Keratinocyte (primary cell): ENCODE results near the gene NT5C. TPM values are rescaled to one million over a fixed set of nuclear protein-coding genes. Genes with fewer than 3 reads are reported as not detected.

Experiments
- DNase-seq: peaks from one replicate; pipeline ENCODE4 v3.0.0-alpha.2; 2011; ENCODE audit warnings: low read depth, missing footprints, low spot score
- FAIRE-seq: peaks from 2 replicates; lab custom pipeline; 2011; peaks lifted over from hg19 to GRCh38; lab: Jason Lieb, UNC
- H2AFZ ChIP-seq: 2 replicates; pipeline ENCODE4 v1.6.0; 2012; ENCODE audit warnings: low read length, control low read depth, inconsistent platforms; ENCODE audit not compliant: control insufficient read depth
- H3K27ac ChIP-seq: 2 replicates; pipeline ENCODE4 v1.5.1; 2011; ENCODE audit warnings: low read length; ENCODE audit not compliant: control insufficient read depth, insufficient read depth
- H3K27me3 ChIP-seq: 3 replicates; pipeline ENCODE4 v1.6.0; 2011; ENCODE audit warnings: low read length; ENCODE audit not compliant: control insufficient read depth, insufficient read depth; ENCODE audit errors: extremely low read depth
- H3K36me3 ChIP-seq, 2 experiments: 2 replicates in 1 of 2; 3 replicates in 1 of 2; pipeline ENCODE4 v1.5.1; 2011; ENCODE audit warnings: low read length in 2 of 2, mild to moderate bottlenecking in 1 of 2; ENCODE audit not compliant: control insufficient read depth in 2 of 2, insufficient read depth in 2 of 2; ENCODE audit errors: extremely low read depth in 1 of 2
- H3K4me1 ChIP-seq: 3 replicates; pipeline ENCODE4 v1.5.1; 2011; ENCODE audit warnings: low read length; ENCODE audit not compliant: control insufficient read depth, insufficient read depth; ENCODE audit errors: extremely low read depth
- H3K4me2 ChIP-seq: 3 replicates; pipeline ENCODE4 v1.6.0; 2011; ENCODE audit warnings: low read depth, low read length; ENCODE audit not compliant: control insufficient read depth, insufficient read depth; ENCODE audit errors: extremely low read depth
- H3K4me3 ChIP-seq, 3 experiments: fragments of 200-600 bp in 1 of 3; sonication (generic) in 1 of 3; 2 replicates in 2 of 3; 3 replicates in 1 of 3; pipeline ENCODE4 v1.5.1; 2011 to 2016; ENCODE audit warnings: low read length in 3 of 3, mild to moderate bottlenecking in 3 of 3, control low read depth in 2 of 3, inconsistent platforms in 1 of 3, low read depth in 1 of 3, mixed read lengths in 1 of 3, mixed run types in 1 of 3, moderate library complexity in 1 of 3; ENCODE audit not compliant: control insufficient read depth in 2 of 3, insufficient read depth in 2 of 3; ENCODE audit errors: extremely low read depth in 1 of 3
- H3K79me2 ChIP-seq: 2 replicates; pipeline ENCODE4 v1.6.0; 2012; ENCODE audit warnings: low read length; ENCODE audit not compliant: control insufficient read depth, insufficient read depth
- H3K9ac ChIP-seq: 3 replicates; pipeline ENCODE4 v1.6.0; 2011; ENCODE audit warnings: low read length; ENCODE audit not compliant: control insufficient read depth, insufficient read depth; ENCODE audit errors: extremely low read depth
- H3K9me1 ChIP-seq: 3 replicates; pipeline ENCODE4 v1.6.0; 2011; ENCODE audit warnings: low read length; ENCODE audit not compliant: control insufficient read depth, insufficient read depth; ENCODE audit errors: extremely low read depth
- H3K9me3 ChIP-seq: 2 replicates; pipeline ENCODE4 v1.5.1; 2012; ENCODE audit warnings: low read depth, low read length; ENCODE audit not compliant: control insufficient read depth
- H4K20me1 ChIP-seq: 3 replicates; pipeline ENCODE4 v1.6.0; 2011; ENCODE audit warnings: low read length; ENCODE audit not compliant: control insufficient read depth, insufficient read depth; ENCODE audit errors: extremely low read depth
- EZH2 ChIP-seq: IDR thresholded peaks from one replicate; pipeline ENCODE4 v1.6.1; 2012; ENCODE audit warnings: inconsistent platforms, mild to moderate bottlenecking, low read length, moderate library complexity
- dilution Hi-C: fragments of 300-500 bp; cut with MboI; formaldehyde crosslinking; loops from one replicate; pipeline ENCODE4 v1.7.0; 2020; ENCODE audit warnings: low sequenced_read_pairs; ENCODE audit not compliant: extremely low pct_ligation_motif_present
- polyA plus RNA-seq, 5 experiments: library from polyadenylated mRNA; depleted of rRNA in 3 of 5; stranded (reverse) in 3 of 5; stranded (forward) in 1 of 5; unstranded in 1 of 5; fragments of >200 nt; gene quantifications; 1 replicate in 1 of 5; 2 replicates in 3 of 5; 3 replicates in 1 of 5; pipeline versions ENCODE4 v1.2.1 to v1.2.3, GENCODE V29; 2011 to 2012; ENCODE audit warnings: missing spikeins in 2 of 5, low read depth in 1 of 5, low replicate concordance in 1 of 5
- TF ChIP-seq, protein P1 (sequence below), 3 experiments: IDR thresholded peaks in 1 of 3; conservative IDR thresholded peaks in 1 of 3; optimal IDR thresholded peaks in 1 of 3; 2 replicates in 2 of 3; 3 replicates in 1 of 3; pipeline versions ENCODE3 to v1.5.1; 2011; ENCODE audit warnings: low read length in 3 of 3, mild to moderate bottlenecking in 3 of 3, moderate library complexity in 2 of 3, control low read depth in 1 of 3, inconsistent platforms in 1 of 3; ENCODE audit not compliant: insufficient read depth in 2 of 3; ENCODE audit errors: extremely low read depth in 1 of 3

Gene NT5C
- polyA plus RNA-seq, 1 donor (not counting 4 experiments of a cell fraction or from before 2014, with no cell fraction given), result 29.9 TPM

DNA sequence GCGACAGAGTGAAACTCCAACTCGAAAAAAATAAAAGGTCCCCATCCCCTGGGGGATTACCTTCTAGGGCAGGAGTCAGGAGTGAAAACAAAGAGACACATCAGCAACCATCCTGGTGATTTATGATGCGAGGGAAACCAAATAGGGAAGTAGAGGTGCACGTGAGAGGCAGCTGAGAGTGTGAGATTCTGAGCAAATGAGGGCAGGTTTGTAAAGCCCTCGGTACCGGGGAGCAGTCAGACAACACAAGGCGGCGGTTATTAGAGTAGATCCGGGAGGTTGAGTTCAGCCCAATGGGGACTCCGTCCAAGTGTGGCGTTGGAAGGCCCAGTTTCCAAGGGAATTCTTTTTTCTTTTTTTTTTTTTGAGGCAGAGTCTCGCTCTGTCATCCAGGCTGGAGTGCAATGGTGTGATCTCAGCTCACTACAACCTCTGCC lies 29.1 kb downstream of the NT5C start:
- H3K4me2 ChIP-seq, result no peak overlapping the region
- no peak overlapping the region for H2AFZ ChIP-seq
- H3K9ac ChIP-seq, result no peak overlapping the region
- no peaks in the 10 kb centered on the region for H3K4me1 ChIP-seq
- H3K9me3 ChIP-seq, result no peaks in the 10 kb centered on the region
- dilution Hi-C loops, result no loop called here
- H3K79me2 ChIP-seq, result no peaks in the 10 kb centered on the region
- no peak overlapping the region for H3K4me3 ChIP-seq
- no peaks in the 10 kb centered on the region for H3K27me3 ChIP-seq
- no peaks in the 10 kb centered on the region for H4K20me1 ChIP-seq
- H3K9me1 ChIP-seq, result no peaks in the 10 kb centered on the region
- peaks cover 2 to 6% of the 10 kb centered on the region in 2 experiments for H3K36me3 ChIP-seq
- TF ChIP-seq, protein P1, sequence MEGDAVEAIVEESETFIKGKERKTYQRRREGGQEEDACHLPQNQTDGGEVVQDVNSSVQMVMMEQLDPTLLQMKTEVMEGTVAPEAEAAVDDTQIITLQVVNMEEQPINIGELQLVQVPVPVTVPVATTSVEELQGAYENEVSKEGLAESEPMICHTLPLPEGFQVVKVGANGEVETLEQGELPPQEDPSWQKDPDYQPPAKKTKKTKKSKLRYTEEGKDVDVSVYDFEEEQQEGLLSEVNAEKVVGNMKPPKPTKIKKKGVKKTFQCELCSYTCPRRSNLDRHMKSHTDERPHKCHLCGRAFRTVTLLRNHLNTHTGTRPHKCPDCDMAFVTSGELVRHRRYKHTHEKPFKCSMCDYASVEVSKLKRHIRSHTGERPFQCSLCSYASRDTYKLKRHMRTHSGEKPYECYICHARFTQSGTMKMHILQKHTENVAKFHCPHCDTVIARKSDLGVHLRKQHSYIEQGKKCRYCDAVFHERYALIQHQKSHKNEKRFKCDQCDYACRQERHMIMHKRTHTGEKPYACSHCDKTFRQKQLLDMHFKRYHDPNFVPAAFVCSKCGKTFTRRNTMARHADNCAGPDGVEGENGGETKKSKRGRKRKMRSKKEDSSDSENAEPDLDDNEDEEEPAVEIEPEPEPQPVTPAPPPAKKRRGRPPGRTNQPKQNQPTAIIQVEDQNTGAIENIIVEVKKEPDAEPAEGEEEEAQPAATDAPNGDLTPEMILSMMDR (optimal IDR thresholded peaks at IDR 0.05 in 1 of 3, IDR thresholded peaks at IDR 0.05 in 1 of 3, conservative IDR thresholded peaks at IDR 0.05 in 1 of 3; ENCODE audit: extremely low read depth in 1 of 3, insufficient read depth in 2 of 3, low read length in 3 of 3), result no peak
- no peak for TF ChIP-seq EZH2
- H3K27ac ChIP-seq, result no peak overlapping the region
- FAIRE-seq (no peak), DNase-seq (no peak)

- FAIRE-seq (no peak), DNase-seq (no peak)
- no peak overlapping the region for H3K27ac ChIP-seq
Measured at GRCh38 chr17:75099881-75100595, 31.5 kb downstream of the NT5C start.

More at GRCh38 chr17:75099881-75100595, 31.5 kb downstream of the NT5C start:
- dilution Hi-C loops, result no loop called here
- peaks cover 4% of the 10 kb centered on the region for H3K4me1 ChIP-seq
- no peaks in the 10 kb centered on the region for H4K20me1 ChIP-seq
- H3K27me3 ChIP-seq, result no peaks in the 10 kb centered on the region
- no peak overlapping the region for H3K4me3 ChIP-seq
- no peak overlapping the region for H3K9ac ChIP-seq
- H3K79me2 ChIP-seq, result no peaks in the 10 kb centered on the region
- TF ChIP-seq EZH2, result no peak
- TF ChIP-seq, protein P1 (optimal IDR thresholded peaks at IDR 0.05 in 1 of 3, IDR thresholded peaks at IDR 0.05 in 1 of 3, conservative IDR thresholded peaks at IDR 0.05 in 1 of 3; ENCODE audit: extremely low read depth in 1 of 3, insufficient read depth in 2 of 3, low read length in 3 of 3), result no peak
- no peaks in the 10 kb centered on the region for H3K9me3 ChIP-seq
- H3K4me2 ChIP-seq, result no peak overlapping the region
- peaks cover 2 to 6% of the 10 kb centered on the region in 2 experiments for H3K36me3 ChIP-seq
- no peak overlapping the region for H2AFZ ChIP-seq
- no peaks in the 10 kb centered on the region for H3K9me1 ChIP-seq
